Measurements from ENCODE around the gene GMEB1.
"Not testable (repeated sequence)": the region's sequence is repeated elsewhere in the genome, so short reads cannot be mapped to it uniquely, and the experiment has no call there.

Gene GMEB1

GRCh38 chr1:28675924-28676257 is 7.3 kb downstream of the GMEB1 start:
- DNase-seq = no peak

GRCh38 chr1:28680151-28680550 is 11.6 kb downstream of the GMEB1 start:
- no peak for DNase-seq

- DNase-seq = no peak
Measured at GRCh38 chr1:28682840-28683239, 14.3 kb downstream of the GMEB1 start.

- DNase-seq = no peak
Measured at GRCh38 chr1:28684937-28685336, 16.4 kb downstream of the GMEB1 start.

GRCh38 chr1:28691627-28692026 is 23.0 kb downstream of the GMEB1 start:
- DNase-seq = not testable (repeated sequence)

- DNase-seq = no peak
Measured at GRCh38 chr1:28703629-28704028, 35.0 kb downstream of the GMEB1 start.

- DNase-seq = no peak
Measured at GRCh38 chr1:28716336-28716735, 47.8 kb downstream of the GMEB1 start.

- no peak for DNase-seq
Measured at GRCh38 chr1:28718166-28718565, 49.6 kb downstream of the GMEB1 start.

- DNase-seq = no peak
Measured at GRCh38 chr1:28718586-28719331, 50.2 kb downstream of the GMEB1 start.

GRCh38 chr1:28719332-28719619 is 50.7 kb downstream of the GMEB1 start:
- DNase-seq = no peak

- DNase-seq = no peak
Measured at GRCh38 chr1:28720376-28720775, 51.8 kb downstream of the GMEB1 start.

- not testable (repeated sequence) for DNase-seq
Measured at GRCh38 chr1:28721927-28722326, 53.3 kb downstream of the GMEB1 start.

GRCh38 chr1:28725365-28725764 is 56.8 kb downstream of the GMEB1 start:
- not testable (repeated sequence) for DNase-seq

- DNase-seq = no peak
Measured at GRCh38 chr1:28735961-28736449, 67.4 kb downstream of the GMEB1 start.

- peak; percentile 97 for DNase-seq
Measured at GRCh38 chr1:28736450-28737306, 68.1 kb downstream of the GMEB1 start, which contains the start of gene YTHDF2. TSS of gene YTHDF2 (plus strand) at chr1:28736940. CDS start at chr1:28737121, 181 bp downstream.

GRCh38 chr1:28737307-28738132 is 68.9 kb downstream of the GMEB1 start:
- DNase-seq = peak; percentile 19

- DNase-seq = no peak
Measured at GRCh38 chr1:28740118-28740517, 71.5 kb downstream of the GMEB1 start.

GRCh38 chr1:28744184-28744583 is 75.6 kb downstream of the GMEB1 start:
- DNase-seq = no peak

GRCh38 chr1:28745653-28746173 is 77.1 kb downstream of the GMEB1 start:
- DNase-seq = no peak

GRCh38 chr1:28750330-28750729 is 81.7 kb downstream of the GMEB1 start:
- DNase-seq = no peak

GRCh38 chr1:28750771-28751294 is 82.2 kb downstream of the GMEB1 start:
- DNase-seq = not testable (repeated sequence)

GRCh38 chr1:28751315-28752060 is 82.9 kb downstream of the GMEB1 start:
- DNase-seq = no peak
